Tibial artery (tissue), 4 donors: Measurements from ENCODE around the gene OR52N2.

Experiments
- DNase-seq, 2 donors: peaks; one replicate each; pipeline ENCODE4 v3.0.0-alpha.2; 2019
- H3K27ac ChIP-seq, 2 donors: fragments of 200-600 bp; sonication (generic) in 1 of 2; 1 replicate in 1 of 2; 2 replicates in 1 of 2; pipeline ENCODE4 v1.5.1; 2018 to 2019; ENCODE audit warnings: mild to moderate bottlenecking in 1 of 2
- H3K27me3 ChIP-seq, 2 donors: fragments of 200-600 bp; sonication (generic) in 1 of 2; one replicate each; pipeline versions ENCODE4 v1.5.1 to v1.6.0; 2016 to 2019
- H3K36me3 ChIP-seq, 3 donors: fragments of 200-600 bp; sonication (generic) in 2 of 3; one replicate each; pipeline ENCODE4 v1.5.1; 2016 to 2019; ENCODE audit warnings: mild to moderate bottlenecking in 2 of 3
- H3K4me1 ChIP-seq, 4 donors: fragments of 200-600 bp; sonication (generic) in 2 of 4; 1 replicate in 3 of 4; 2 replicates in 1 of 4; pipeline ENCODE4 v1.5.1; 2016 to 2019
- H3K4me3 ChIP-seq, 2 donors: fragments of 200-600 bp; sonication (generic) in 1 of 2; 1 replicate in 1 of 2; 2 replicates in 1 of 2; pipeline ENCODE4 v1.5.1; 2018 to 2019; ENCODE audit warnings: mild to moderate bottlenecking in 2 of 2
- H3K9me3 ChIP-seq, 3 donors: fragments of 200-600 bp; sonication (generic) in 1 of 3; one replicate each; pipeline ENCODE4 v1.5.1; 2016 to 2019
- CTCF ChIP-seq, 2 experiments: fragments of 200-600 bp in 1 of 2; fragments of 450-650 bp in 1 of 2; IDR thresholded peaks; one replicate each; pipeline ENCODE4 v1.5.1; 2017 to 2019; ENCODE audit warnings: antibody characterized with exemption in 2 of 2, mild to moderate bottlenecking in 1 of 2, moderate library complexity in 1 of 2
- intact Hi-C: fragments of 100-400 bp; cut with DNase I; formaldehyde crosslinking; loops from one replicate; pipeline ENCODE4 v1.15.0; 2023; ENCODE audit warnings: low total_unique reads

Gene OR52N2

DNA sequence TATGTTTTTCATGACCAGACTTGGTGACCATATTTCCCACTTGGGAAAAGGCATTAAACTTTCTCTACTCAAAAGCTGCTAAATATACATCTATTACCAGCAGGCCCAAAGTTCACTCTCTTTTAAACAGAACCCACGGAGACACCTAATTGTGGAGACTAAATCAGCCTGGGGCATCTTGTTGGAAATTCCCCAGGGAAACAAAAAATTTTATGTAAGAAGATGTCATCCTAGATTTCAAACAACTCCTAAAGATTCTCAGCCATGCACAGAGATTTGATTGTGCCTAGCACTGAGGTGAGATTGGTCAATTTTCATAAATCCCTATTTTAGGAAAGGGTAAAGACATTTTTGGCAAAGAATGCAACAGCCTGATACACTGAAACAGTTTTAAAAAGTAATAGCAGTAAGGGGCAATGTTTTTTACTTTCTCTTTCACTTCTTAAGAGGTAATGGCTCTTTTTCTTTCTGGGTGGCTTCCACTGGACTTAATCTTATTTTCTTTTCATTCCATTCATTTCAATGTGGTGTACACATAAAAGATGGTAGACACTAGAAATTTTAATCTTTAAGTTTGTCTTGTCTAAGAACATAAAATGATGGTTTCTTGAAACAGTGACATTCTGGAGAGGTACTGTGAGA is 9.6 kb downstream of the OR52N2 start:
- no peak overlapping the region for H3K4me3 ChIP-seq
- H3K9me3 ChIP-seq: no peaks in the 10 kb centered on the region
- H3K4me1 ChIP-seq: no peaks in the 10 kb centered on the region
- intact Hi-C loops: no loop called here
- no peaks in the 10 kb centered on the region for H3K36me3 ChIP-seq
- TF ChIP-seq CTCF (IDR thresholded peaks at IDR 0.05): no peak
- no peak overlapping the region for H3K27ac ChIP-seq
- no peaks in the 10 kb centered on the region for H3K27me3 ChIP-seq
- DNase-seq: no peak

DNA sequence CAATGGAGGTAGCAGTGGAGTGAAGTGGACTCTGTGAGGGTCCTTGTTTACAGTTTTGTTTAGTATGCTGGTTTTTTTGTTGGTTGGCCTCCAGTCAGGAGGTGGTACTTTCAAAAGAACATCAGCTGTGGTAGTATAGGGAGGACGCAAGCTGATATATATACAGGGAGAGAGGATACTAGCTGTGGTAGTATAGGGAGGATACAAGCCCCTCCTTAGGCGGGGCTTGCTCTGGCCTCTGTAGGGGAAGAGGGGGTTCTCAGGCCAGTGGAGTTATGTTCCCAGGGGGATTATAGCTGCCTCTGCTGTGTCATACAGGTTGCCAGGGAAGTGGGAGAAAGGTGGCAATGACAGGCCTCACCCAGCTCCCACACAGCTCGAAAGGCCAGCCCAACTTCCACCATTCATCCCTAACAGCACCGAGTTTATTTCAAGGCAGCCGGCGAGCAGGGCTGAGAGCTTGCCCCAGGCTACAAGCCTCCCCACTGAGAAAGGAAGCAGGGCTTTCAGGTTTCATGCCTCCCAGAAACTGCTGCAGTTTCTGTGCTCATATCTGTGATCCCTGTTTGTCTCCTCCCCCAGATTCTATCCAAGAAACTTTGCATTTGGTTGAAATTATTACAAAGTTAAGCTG is 22.6 kb downstream of the OR52N2 start:
- no peak for TF ChIP-seq CTCF (IDR thresholded peaks at IDR 0.05)
- H3K4me1 ChIP-seq: no peaks in the 10 kb centered on the region
- H3K36me3 ChIP-seq: no peaks in the 10 kb centered on the region
- intact Hi-C loops: no loop called here
- no peaks in the 10 kb centered on the region for H3K27me3 ChIP-seq
- no peaks in the 10 kb centered on the region for H3K9me3 ChIP-seq
- DNase-seq: no peak
- H3K27ac ChIP-seq: no peak overlapping the region
- no peak overlapping the region for H3K4me3 ChIP-seq

GRCh38 chr11:5833446-5833845 is 24.7 kb downstream of the OR52N2 start:
- H3K27ac ChIP-seq: no peak overlapping the region
- H3K36me3 ChIP-seq: no peaks in the 10 kb centered on the region
- no peak for DNase-seq
- H3K4me1 ChIP-seq: no peaks in the 10 kb centered on the region
- no peaks in the 10 kb centered on the region for H3K27me3 ChIP-seq
- TF ChIP-seq CTCF (IDR thresholded peaks at IDR 0.05): no peak
- intact Hi-C loops: no loop called here
- no peaks in the 10 kb centered on the region for H3K9me3 ChIP-seq
- H3K4me3 ChIP-seq: no peak overlapping the region

- H3K9me3 ChIP-seq: no peaks in the 10 kb centered on the region
- no peak for TF ChIP-seq CTCF (IDR thresholded peaks at IDR 0.05)
- H3K4me3 ChIP-seq: no peak overlapping the region
- H3K27me3 ChIP-seq: no peaks in the 10 kb centered on the region
- intact Hi-C loops: no loop called here
- DNase-seq: no peak
- H3K36me3 ChIP-seq: no peaks in the 10 kb centered on the region
- H3K4me1 ChIP-seq: no peaks in the 10 kb centered on the region
- H3K27ac ChIP-seq: no peak overlapping the region
Measured at GRCh38 chr11:5837695-5838094, 29.0 kb downstream of the OR52N2 start.

GRCh38 chr11:5841797-5842196 is 33.1 kb downstream of the OR52N2 start, which contains the start of gene OR52E6:
Gene OR52E6, minus strand, starts transcription at chr11:5841897. Its CDS starts 0 bp downstream, at chr11:5841897.
- Histone ChIP-seq H3K9me3 (no peaks in the 10 kb centered on the region), H3K27ac (no peak within 1 kb of the TSS), H3K4me3 (no peak within 1 kb of the TSS), H3K36me3 (no peaks in the 10 kb centered on the region), H3K27me3 (no peaks in the 10 kb centered on the region), H3K4me1 (no peaks in the 10 kb centered on the region)
- intact Hi-C loops: no loop called here
- DNase-seq: no peak
- no peak for TF ChIP-seq CTCF (IDR thresholded peaks at IDR 0.05)
